K562 (cell line): ENCODE measurements around the gene VPS4A. TPM values are rescaled to one million over a fixed set of nuclear protein-coding genes. Genes with fewer than 3 reads are reported as not detected.

Experiments used
- ATAC-seq: fragments of 200-7000 bp; cut with Tn5 transposase; 3 replicates; pipeline ENCODE4 v1.9.1; 2020; ENCODE audit warnings: moderate library complexity
- BruUV-seq: library from RNA; stranded (reverse); fragments of 400-500 nt; replicated peaks from 2 replicates; lab custom pipeline; 2021; lab: Mats Ljungman, UMichigan
- CTCF ChIA-PET: fragments of 300-600 bp; formaldehyde crosslinking; extraction: SDS; loops from one replicate; lab custom pipeline; 2021; ENCODE audit warnings: low intra/inter-chr PET ratio; lab: Yijun Ruan, JAX
- POLR2A ChIA-PET: fragments of 300-600, 350-650 bp; sonication (Branson Sonifier 250); formaldehyde crosslinking; extraction: SDS; loops from one replicate; lab custom pipeline; 2021; ENCODE audit warnings: antibody characterized with exemption, inconsistent platforms; lab: Yijun Ruan, JAX
- DNase-seq, 4 experiments: peaks; one replicate each; pipeline versions ENCODE4 v3.0.0 to v3.0.0-alpha.2; 2011 to 2018; ENCODE audit warnings: low spot score in 3 of 4, mixed read lengths in 3 of 4; ENCODE audit errors: extremely low read depth in 1 of 4
- FAIRE-seq: peaks from 2 replicates; lab custom pipeline; 2011; peaks lifted over from hg19 to GRCh38; lab: Jason Lieb, UNC
- H2AFZ ChIP-seq: 2 replicates; pipeline ENCODE4 v1.6.0; 2011; ENCODE audit warnings: low read depth, low read length, control low read depth, inconsistent platforms
- H3K27ac ChIP-seq: fragments of 200-600 bp; 3 replicates; pipeline ENCODE4 v1.8.0; 2011; ENCODE audit warnings: low read depth, mild to moderate bottlenecking, control low read depth, inconsistent platforms, low read length, moderate library complexity, mixed read lengths; ENCODE audit errors: extremely low read depth
- H3K27me3 ChIP-seq, 2 experiments: fragments of 300-600 bp in 1 of 2; 2 replicates in 1 of 2; 3 replicates in 1 of 2; pipeline versions ENCODE4 v1.6.0 to v1.8.0; 2011; ENCODE audit warnings: inconsistent platforms in 2 of 2, low read length in 2 of 2, mild to moderate bottlenecking in 1 of 2, mixed read lengths in 1 of 2, moderate library complexity in 1 of 2; ENCODE audit not compliant: control insufficient read depth in 2 of 2, insufficient read depth in 2 of 2
- H3K36me3 ChIP-seq: fragments of 300-600 bp; 3 replicates; pipeline ENCODE4 v1.8.0; 2011; ENCODE audit warnings: mild to moderate bottlenecking, low read length, inconsistent platforms; ENCODE audit not compliant: control insufficient read depth, insufficient read depth
- H3K4me1 ChIP-seq, 2 experiments: fragments of 200-600 bp in 1 of 2; replicated peaks in 1 of 2; 2 replicates in 1 of 2; 3 replicates in 1 of 2; pipeline versions ENCODE4 v1.5.1 to v1.8.0; 2011; ENCODE audit warnings: inconsistent platforms in 2 of 2, low read length in 2 of 2, mild to moderate bottlenecking in 1 of 2, mixed read lengths in 1 of 2, moderate library complexity in 1 of 2; ENCODE audit not compliant: control insufficient read depth in 2 of 2, insufficient read depth in 2 of 2
- H3K4me2 ChIP-seq: 2 replicates; pipeline ENCODE4 v1.6.1; 2011; ENCODE audit warnings: low read length, control low read depth, inconsistent platforms, mixed read lengths; ENCODE audit not compliant: insufficient read depth
- H3K4me3 ChIP-seq: fragments of 200-600 bp; sonication (generic), shearing (Covaris generic); 2 replicates; pipeline ENCODE4 v1.5.1; 2016; ENCODE audit warnings: control low read depth, inconsistent platforms
- H3K79me2 ChIP-seq: fragments of 200-600 bp; 3 replicates; pipeline ENCODE4 v1.8.0; 2011; ENCODE audit warnings: low read length, inconsistent platforms; ENCODE audit not compliant: control insufficient read depth, insufficient read depth
- H3K9ac ChIP-seq, 2 experiments: 2 replicates each; pipeline versions ENCODE4 v1.6.0 to v1.6.1; 2011; ENCODE audit warnings: low read depth in 2 of 2, low read length in 2 of 2, control low read depth in 1 of 2, inconsistent platforms in 1 of 2, mild to moderate bottlenecking in 1 of 2, mixed read lengths in 1 of 2; ENCODE audit not compliant: insufficient read depth in 1 of 2
- H3K9me1 ChIP-seq: one replicate; pipeline ENCODE4 v1.6.0; 2011; ENCODE audit warnings: inconsistent platforms, mild to moderate bottlenecking, low read length, moderate library complexity; ENCODE audit not compliant: control insufficient read depth, insufficient read depth
- H3K9me3 ChIP-seq: replicated peaks from 2 replicates; pipeline ENCODE4 v1.5.1; 2011; ENCODE audit warnings: low read depth, low read length, inconsistent platforms; ENCODE audit not compliant: control insufficient read depth, insufficient read depth
- H4K20me1 ChIP-seq: replicated peaks from 2 replicates; pipeline ENCODE4 v1.6.1; 2011; ENCODE audit warnings: low read length, inconsistent platforms, mixed read lengths; ENCODE audit not compliant: control insufficient read depth, insufficient read depth
- JUN ChIP-seq, 2 experiments: sonication (generic) in 1 of 2; formaldehyde crosslinking in 1 of 2; IDR thresholded peaks; 2 replicates each; pipeline versions ENCODE4 v1.6.1 to v1.8.0; 2012 to 2022; ENCODE audit warnings: borderline replicate concordance in 2 of 2, mild to moderate bottlenecking in 2 of 2, improper control_type of control experiment in 1 of 2, low read depth in 1 of 2, low read length in 1 of 2, missing genetic modification reagents in 1 of 2
- NFE2 ChIP-seq: IDR thresholded peaks from 2 replicates; pipeline ENCODE4 v1.6.1; 2014; ENCODE audit warnings: antibody characterized with exemption, low read depth
- NR2C1 ChIP-seq, 2 experiments: fragments of 450-650 bp; IDR thresholded peaks; 2 replicates each; pipeline ENCODE4 v1.6.1; 2017; ENCODE audit warnings: mild to moderate bottlenecking in 2 of 2, antibody characterized with exemption in 1 of 2, inconsistent platforms in 1 of 2, missing compliant biosample characterization in 1 of 2, missing genetic modification characterization in 1 of 2
- PRDM10 ChIP-seq: fragments of 450-650 bp; IDR thresholded peaks from 2 replicates; pipeline ENCODE4 v1.6.1; 2018; ENCODE audit not compliant: partially characterized antibody
- TSHZ1 ChIP-seq: fragments of 250-450 bp; sonication (Bioruptor Pico); IDR thresholded peaks from 2 replicates; pipeline ENCODE4 v1.4.0; 2020; ENCODE audit warnings: mild to moderate bottlenecking, moderate library complexity
- XRCC3 ChIP-seq: fragments of 450-650 bp; IDR thresholded peaks from 2 replicates; pipeline ENCODE4 v1.6.1; 2017; ENCODE audit warnings: mild to moderate bottlenecking, moderate library complexity
- ZNF134 ChIP-seq: fragments of 250-450 bp; sonication (Bioruptor Pico); conservative IDR thresholded peaks from 2 replicates; pipeline ENCODE4 v1.4.0; 2020
- ZNF316 ChIP-seq: fragments of 450-650 bp; IDR thresholded peaks from 2 replicates; pipeline ENCODE4 v1.6.1; 2016
- WGBS: fragments of 100-300 bp; shearing (Covaris generic); methylation state at CpG from one replicate; pipeline ENCODE4 v1.1.6; 2016; ENCODE audit warnings: low coverage, mixed read lengths; ENCODE audit not compliant: insufficient coverage; ENCODE audit errors: missing lambda C conversion rate; 5-methylcytosine and 5-hydroxymethylcytosine counted together
- in situ Hi-C: fragments of 300-500 bp; cut with MboI; formaldehyde crosslinking; loops from 4 replicates; pipeline ENCODE4 v1.15.0; 2018; ENCODE audit warnings: inconsistent platforms, mixed read lengths
- intact Hi-C: fragments of 100-400 bp; cut with micrococcal nuclease; formaldehyde crosslinking; loops from 2 replicates; pipeline ENCODE4 v1.14.2; 2022
- polyA plus RNA-seq, 8 experiments: library from polyadenylated mRNA; depleted of rRNA in 4 of 8; stranded (reverse) in 5 of 8; unstranded in 3 of 8; fragments of >200 nt; fragmentation: Nextera tagmentation in 2 of 8; fragmentation: Illumina TruSeq in 1 of 8; extraction: Ambion mirVana in 2 of 8; extraction: Trizol in 1 of 8; gene quantifications; 2 replicates each; pipeline versions ENCODE4 v1.2.1 to v1.2.3, GENCODE V29; 2011 to 2014; ENCODE audit warnings: inconsistent platforms in 1 of 8, missing spikeins in 1 of 8
- total RNA-seq, 7 experiments: library from RNA; depleted of rRNA in 6 of 7; stranded (reverse); fragments of >200 nt in 6 of 7; fragmentation: Illumina TruSeq in 2 of 7; extraction: Trizol in 2 of 7; gene quantifications; 2 replicates each; pipeline versions ENCODE4 v1.2.1 to v1.2.3, GENCODE V29; 2011 to 2021; ENCODE audit warnings: low replicate concordance in 1 of 7
- TF ChIP-seq, protein P1 (sequence below), 2 experiments: fragments of 150-350 bp in 1 of 2; IDR thresholded peaks; 2 replicates each; pipeline ENCODE4 v1.6.1; 2012 to 2016; ENCODE audit warnings: low read depth in 2 of 2, low read length in 2 of 2, mild to moderate bottlenecking in 1 of 2, moderate library complexity in 1 of 2

Gene VPS4A
- total and polyA plus RNA-seq, 9 of the 15 experiments (the other 6 are each of a cell fraction or from before 2014, with no cell fraction given) = 7.6 to 45.4 (median 29.9) TPM

DNA sequence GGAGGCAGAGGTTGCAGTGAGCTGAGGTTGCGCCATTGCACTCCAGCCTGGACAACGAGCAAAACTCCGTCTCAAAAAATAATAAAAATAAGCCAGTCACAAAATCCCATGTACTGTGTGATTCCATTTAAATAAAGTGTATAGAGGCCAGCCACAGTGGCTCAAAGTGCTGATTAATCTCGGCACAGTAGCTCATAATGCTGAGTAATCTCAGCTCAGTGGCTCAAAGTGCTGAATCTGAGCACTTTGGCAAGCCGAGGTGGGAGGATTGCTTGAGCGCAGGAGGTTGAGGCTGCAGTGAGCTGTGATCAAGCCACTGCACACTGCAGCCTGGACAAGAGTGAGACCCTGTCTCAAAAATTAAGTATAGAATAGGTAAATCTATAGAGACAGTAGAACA lies 35.5 kb downstream of the VPS4A start:
- no TSS peak for BruUV-seq
- CTCF ChIA-PET = interaction anchor here (0.5 kb wide), 1 partner anchor 250 kb away, joined by 3 read pairs; no protein-coding TSS in a partner anchor
- peak; percentile 72 for ATAC-seq
- TF ChIP-seq JUN (IDR thresholded peaks at IDR 0.05; ENCODE audit: borderline replicate concordance, low read depth, low read length) (no peak), JUN (CRISPR knock-in tag; IDR thresholded peaks at IDR 0.05; ENCODE audit: borderline replicate concordance) (no peak), XRCC3 (no peak), NFE2 (peak; percentile 60), ZNF134 (no peak), PRDM10 (no peak), TSHZ1 (CRISPR knock-in tag) (no peak), NR2C1 (IDR thresholded peaks at IDR 0.05) (no peak), NR2C1 (tag; IDR thresholded peaks at IDR 0.05) (no peak), ZNF316 (peak; percentile 95)
- TF ChIP-seq, protein P1, sequence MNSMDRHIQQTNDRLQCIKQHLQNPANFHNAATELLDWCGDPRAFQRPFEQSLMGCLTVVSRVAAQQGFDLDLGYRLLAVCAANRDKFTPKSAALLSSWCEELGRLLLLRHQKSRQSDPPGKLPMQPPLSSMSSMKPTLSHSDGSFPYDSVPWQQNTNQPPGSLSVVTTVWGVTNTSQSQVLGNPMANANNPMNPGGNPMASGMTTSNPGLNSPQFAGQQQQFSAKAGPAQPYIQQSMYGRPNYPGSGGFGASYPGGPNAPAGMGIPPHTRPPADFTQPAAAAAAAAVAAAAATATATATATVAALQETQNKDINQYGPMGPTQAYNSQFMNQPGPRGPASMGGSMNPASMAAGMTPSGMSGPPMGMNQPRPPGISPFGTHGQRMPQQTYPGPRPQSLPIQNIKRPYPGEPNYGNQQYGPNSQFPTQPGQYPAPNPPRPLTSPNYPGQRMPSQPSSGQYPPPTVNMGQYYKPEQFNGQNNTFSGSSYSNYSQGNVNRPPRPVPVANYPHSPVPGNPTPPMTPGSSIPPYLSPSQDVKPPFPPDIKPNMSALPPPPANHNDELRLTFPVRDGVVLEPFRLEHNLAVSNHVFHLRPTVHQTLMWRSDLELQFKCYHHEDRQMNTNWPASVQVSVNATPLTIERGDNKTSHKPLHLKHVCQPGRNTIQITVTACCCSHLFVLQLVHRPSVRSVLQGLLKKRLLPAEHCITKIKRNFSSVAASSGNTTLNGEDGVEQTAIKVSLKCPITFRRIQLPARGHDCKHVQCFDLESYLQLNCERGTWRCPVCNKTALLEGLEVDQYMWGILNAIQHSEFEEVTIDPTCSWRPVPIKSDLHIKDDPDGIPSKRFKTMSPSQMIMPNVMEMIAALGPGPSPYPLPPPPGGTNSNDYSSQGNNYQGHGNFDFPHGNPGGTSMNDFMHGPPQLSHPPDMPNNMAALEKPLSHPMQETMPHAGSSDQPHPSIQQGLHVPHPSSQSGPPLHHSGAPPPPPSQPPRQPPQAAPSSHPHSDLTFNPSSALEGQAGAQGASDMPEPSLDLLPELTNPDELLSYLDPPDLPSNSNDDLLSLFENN (IDR thresholded peaks at IDR 0.05; ENCODE audit: low read depth in 2 of 2, low read length in 2 of 2) = no peak

More for the DNA sequence above, 35.5 kb downstream of the VPS4A start:
- peaks cover 8% of the 10 kb centered on the region for H3K79me2 ChIP-seq
- POLR2A ChIA-PET = interaction anchor here (0.6 to 1.5 kb wide), 5 partner anchors 18 to 646 kb away, joined by 3 read pairs; no protein-coding TSS in a partner anchor
- no peak overlapping the region for H2AFZ ChIP-seq
- peak; percentile 73 for FAIRE-seq
- H3K4me2 ChIP-seq = no peak overlapping the region
- peak in 1 of 4 experiments; percentile 41 for DNase-seq
- H3K9ac ChIP-seq = no peak overlapping the region
- H3K4me3 ChIP-seq = no peak overlapping the region
- peaks cover 34% of the 10 kb centered on the region for H3K36me3 ChIP-seq
- 31% methylated on average over 6 of the region's 6 CpGs for WGBS
- no peaks in the 10 kb centered on the region; a peak in 1 of 5 replicates for H3K4me1 ChIP-seq
- intact Hi-C loops = no loop called here
- no peaks in the 10 kb centered on the region for H3K9me1 ChIP-seq
- H3K27ac ChIP-seq = no peak overlapping the region
- in situ Hi-C loops = no loop called here
- H4K20me1 ChIP-seq = peaks cover 4% of the 10 kb centered on the region; the same call in 1 of the 2 replicates
- no peaks in the 10 kb centered on the region for H3K9me3 ChIP-seq
- H3K27me3 ChIP-seq = no peaks in the 10 kb centered on the region
